HepG2 (cell line): ENCODE measurements around the gene PRKCZ. TPM values are rescaled to one million over a fixed set of nuclear protein-coding genes. Genes with fewer than 3 reads are reported as not detected.

Experiments
- BCLAF1 ChIP-seq: fragments of 450-650 bp; IDR thresholded peaks from 2 replicates; pipeline ENCODE4 v1.6.1; 2017; ENCODE audit warnings: mild to moderate bottlenecking
- IRX3 ChIP-seq: sonication (generic); formaldehyde crosslinking; IDR thresholded peaks from 2 replicates; pipeline ENCODE4 v1.8.1; 2023; ENCODE audit warnings: mild to moderate bottlenecking, low read depth, missing genetic modification reagents, borderline replicate concordance
- NR1H2 ChIP-seq: sonication (generic); formaldehyde crosslinking; IDR thresholded peaks from 2 replicates; pipeline ENCODE4 v1.8.1; 2022; ENCODE audit warnings: low read depth, missing genetic modification reagents, borderline replicate concordance
- RBAK ChIP-seq: sonication (generic); formaldehyde crosslinking; IDR thresholded peaks from 2 replicates; pipeline ENCODE4 v1.5.1; 2020; ENCODE audit warnings: mild to moderate bottlenecking, missing genetic modification reagents
- TP53 ChIP-seq: sonication (generic); formaldehyde crosslinking; conservative IDR thresholded peaks from 2 replicates; pipeline ENCODE4 v1.4.0; 2020; ENCODE audit warnings: missing genetic modification reagents
- ZBTB3 ChIP-seq: sonication (generic); formaldehyde crosslinking; IDR thresholded peaks from 2 replicates; pipeline ENCODE4 v1.4.0; 2020; ENCODE audit warnings: low read depth, mild to moderate bottlenecking, moderate library complexity, missing genetic modification reagents, borderline replicate concordance
- ZBTB33 ChIP-seq: sonication (generic); formaldehyde crosslinking; IDR thresholded peaks from 2 replicates; pipeline ENCODE4 v1.4.0; 2020; ENCODE audit warnings: missing genetic modification reagents
- ZMYM4 ChIP-seq: sonication (generic); formaldehyde crosslinking; IDR thresholded peaks from 2 replicates; pipeline ENCODE4 v1.8.1; 2023; ENCODE audit warnings: mild to moderate bottlenecking, missing genetic modification reagents
- ZNF225 ChIP-seq: sonication (generic); formaldehyde crosslinking; IDR thresholded peaks from 2 replicates; pipeline ENCODE4 v1.4.0; 2020; ENCODE audit warnings: mild to moderate bottlenecking, missing genetic modification reagents
- ZNF431 ChIP-seq: sonication (generic); formaldehyde crosslinking; IDR thresholded peaks from 2 replicates; pipeline ENCODE4 v1.9.0; 2022; ENCODE audit warnings: missing genetic modification reagents, low read depth, mild to moderate bottlenecking, borderline replicate concordance
- ZNF629 ChIP-seq: sonication (generic); formaldehyde crosslinking; conservative IDR thresholded peaks from 2 replicates; pipeline ENCODE4 v1.5.0; 2020; ENCODE audit warnings: missing genetic modification reagents
- ZNF660 ChIP-seq: sonication (generic); formaldehyde crosslinking; IDR thresholded peaks from 2 replicates; pipeline ENCODE4 v1.5.1; 2020; ENCODE audit warnings: mild to moderate bottlenecking, low read depth, missing genetic modification reagents, borderline replicate concordance
- ZNF749 ChIP-seq: sonication (generic); formaldehyde crosslinking; IDR thresholded peaks from 2 replicates; pipeline ENCODE4 v1.8.0; 2022; ENCODE audit warnings: mild to moderate bottlenecking, missing genetic modification reagents, moderate library complexity, borderline replicate concordance
- ZNF883 ChIP-seq: sonication (generic); formaldehyde crosslinking; IDR thresholded peaks from 2 replicates; pipeline ENCODE4 v1.5.1; 2020; ENCODE audit warnings: mild to moderate bottlenecking, missing genetic modification reagents; ENCODE audit errors: not compliant biosample characterization
- ZSCAN9 ChIP-seq: IDR thresholded peaks from 2 replicates; pipeline ENCODE4 v1.6.1; 2016; ENCODE audit warnings: borderline replicate concordance
- ZZZ3 ChIP-seq: sonication (generic); formaldehyde crosslinking; IDR thresholded peaks from 2 replicates; pipeline ENCODE4 v1.4.0; 2020; ENCODE audit warnings: missing genetic modification reagents, mild to moderate bottlenecking, borderline replicate concordance
- polyA plus RNA-seq, 8 experiments: library from polyadenylated mRNA; depleted of rRNA in 3 of 8; stranded (reverse) in 7 of 8; unstranded in 1 of 8; fragments of >200 nt; fragmentation: Illumina TruSeq in 4 of 8; extraction: Trizol in 4 of 8; gene quantifications; 2 replicates each; pipeline versions ENCODE4 v1.2.1 to v1.2.3, GENCODE V29; 2011 to 2016; ENCODE audit warnings: low read depth in 4 of 8, missing spikeins in 1 of 8, mixed read lengths in 1 of 8; ENCODE audit not compliant: insufficient read depth in 1 of 8
- total RNA-seq, 5 experiments: library from RNA; depleted of rRNA; stranded (reverse); fragments of >200 nt; fragmentation: Illumina TruSeq; extraction: Trizol; gene quantifications; 2 replicates each; pipeline ENCODE4 v1.2.3, GENCODE V29; 2016; ENCODE audit warnings: low read depth in 1 of 5
- TF ChIP-seq, protein P1 (sequence below): sonication (generic); formaldehyde crosslinking; IDR thresholded peaks from 2 replicates; pipeline ENCODE4 v1.4.0; 2020; ENCODE audit warnings: missing genetic modification reagents

Gene PRKCZ
- total and polyA plus RNA-seq, 2 of the 13 experiments (the other 11 are each of a cell fraction or from before 2014, with no cell fraction given): 34.7 to 85.2 TPM

- TF ChIP-seq TP53 (CRISPR knock-in tag) (no peak), BCLAF1 (no peak), ZNF749 (peak; percentile 66), ZBTB33 (CRISPR knock-in tag) (no peak), IRX3 (CRISPR knock-in tag) (peak; percentile 27; the same call in 1 of the 2 replicates), ZZZ3 (peak; percentile 47; the same call in 1 of the 2 replicates), ZNF225 (CRISPR knock-in tag) (peak; percentile 23; the same call in 1 of the 2 replicates), ZSCAN9 (CRISPR knock-in tag) (peak; percentile 31; the same call in 1 of the 2 replicates), ZBTB3 (CRISPR knock-in tag) (no peak), RBAK (CRISPR knock-in tag) (no peak), ZNF431 (CRISPR knock-in tag) (0 out of 2 replicates have a peak, but pooled peaks have one; percentile 44), ZNF629 (no peak; the same call in 1 of the 2 replicates), ZNF883 (CRISPR knock-in tag) (peak; percentile 82), ZNF660 (CRISPR knock-in tag) (no peak), ZMYM4 (CRISPR knock-in tag) (peak; percentile 30; the same call in 1 of the 2 replicates), NR1H2 (CRISPR knock-in tag) (no peak)
- TF ChIP-seq, protein P1, sequence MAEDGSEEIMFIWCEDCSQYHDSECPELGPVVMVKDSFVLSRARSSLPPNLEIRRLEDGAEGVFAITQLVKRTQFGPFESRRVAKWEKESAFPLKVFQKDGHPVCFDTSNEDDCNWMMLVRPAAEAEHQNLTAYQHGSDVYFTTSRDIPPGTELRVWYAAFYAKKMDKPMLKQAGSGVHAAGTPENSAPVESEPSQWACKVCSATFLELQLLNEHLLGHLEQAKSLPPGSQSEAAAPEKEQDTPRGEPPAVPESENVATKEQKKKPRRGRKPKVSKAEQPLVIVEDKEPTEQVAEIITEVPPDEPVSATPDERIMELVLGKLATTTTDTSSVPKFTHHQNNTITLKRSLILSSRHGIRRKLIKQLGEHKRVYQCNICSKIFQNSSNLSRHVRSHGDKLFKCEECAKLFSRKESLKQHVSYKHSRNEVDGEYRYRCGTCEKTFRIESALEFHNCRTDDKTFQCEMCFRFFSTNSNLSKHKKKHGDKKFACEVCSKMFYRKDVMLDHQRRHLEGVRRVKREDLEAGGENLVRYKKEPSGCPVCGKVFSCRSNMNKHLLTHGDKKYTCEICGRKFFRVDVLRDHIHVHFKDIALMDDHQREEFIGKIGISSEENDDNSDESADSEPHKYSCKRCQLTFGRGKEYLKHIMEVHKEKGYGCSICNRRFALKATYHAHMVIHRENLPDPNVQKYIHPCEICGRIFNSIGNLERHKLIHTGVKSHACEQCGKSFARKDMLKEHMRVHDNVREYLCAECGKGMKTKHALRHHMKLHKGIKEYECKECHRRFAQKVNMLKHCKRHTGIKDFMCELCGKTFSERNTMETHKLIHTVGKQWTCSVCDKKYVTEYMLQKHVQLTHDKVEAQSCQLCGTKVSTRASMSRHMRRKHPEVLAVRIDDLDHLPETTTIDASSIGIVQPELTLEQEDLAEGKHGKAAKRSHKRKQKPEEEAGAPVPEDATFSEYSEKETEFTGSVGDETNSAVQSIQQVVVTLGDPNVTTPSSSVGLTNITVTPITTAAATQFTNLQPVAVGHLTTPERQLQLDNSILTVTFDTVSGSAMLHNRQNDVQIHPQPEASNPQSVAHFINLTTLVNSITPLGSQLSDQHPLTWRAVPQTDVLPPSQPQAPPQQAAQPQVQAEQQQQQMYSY: no peak
Observed at GRCh38 chr1:2134621-2135307, 84.6 kb downstream of the PRKCZ start (continued).
